ENCODE data around the gene FHIT. TPM values are rescaled to one million over a fixed set of nuclear protein-coding genes. Genes with fewer than 3 reads are reported as not detected.

Gene FHIT
- total and polyA plus RNA-seq, 10 of the 15 experiments (the other 5 are each of a cell fraction or from before 2014, with no cell fraction given): 4.2 to 14.9 (median 9.4) TPM

DNA sequence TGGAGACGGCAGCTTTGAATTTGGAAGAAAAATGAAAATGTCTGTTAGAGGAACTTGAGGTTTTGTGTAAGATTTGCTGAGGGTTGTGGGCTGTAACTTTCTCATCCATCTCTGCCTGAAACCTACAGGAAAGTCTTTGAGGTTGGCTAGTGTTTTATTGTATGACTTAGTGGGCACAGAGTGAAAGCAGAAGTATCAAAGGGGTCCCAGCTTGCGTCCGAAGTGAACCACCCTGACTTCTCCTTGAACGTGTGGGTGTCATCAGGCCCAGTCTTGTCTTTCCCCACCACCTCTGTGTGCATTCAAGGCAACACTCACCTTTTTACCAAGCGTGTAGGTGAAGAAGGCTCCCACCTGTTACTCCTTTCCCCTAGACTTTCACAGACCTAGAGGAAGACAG lies 1519.3 kb downstream of the FHIT start (continued):
- no peak for TF ChIP-seq ASH2L (IDR thresholded peaks at IDR 0.05; ENCODE audit: borderline replicate concordance, low read depth)
- TF ChIP-seq IKZF1 (conservative IDR thresholded peaks at IDR 0.05): 0 out of 2 replicates have a peak, but pooled peaks have one; percentile 46
- 0 out of 2 replicates have a peak, but pooled peaks have one; percentile 21 for TF ChIP-seq PAX5 (IDR thresholded peaks at IDR 0.05; ENCODE audit: borderline replicate concordance, low read depth, low read length)
- no peak for TF ChIP-seq RB1 (IDR thresholded peaks at IDR 0.05; ENCODE audit: borderline replicate concordance)
- TF ChIP-seq POLR2AphosphoS5 (IDR thresholded peaks at IDR 0.05; ENCODE audit: low read length): no peak
- peak; percentile 23; the same call in 1 of the 2 replicates for TF ChIP-seq BCL11A (IDR thresholded peaks at IDR 0.05; ENCODE audit: low read depth, low read length)
- TF ChIP-seq, protein P1, sequence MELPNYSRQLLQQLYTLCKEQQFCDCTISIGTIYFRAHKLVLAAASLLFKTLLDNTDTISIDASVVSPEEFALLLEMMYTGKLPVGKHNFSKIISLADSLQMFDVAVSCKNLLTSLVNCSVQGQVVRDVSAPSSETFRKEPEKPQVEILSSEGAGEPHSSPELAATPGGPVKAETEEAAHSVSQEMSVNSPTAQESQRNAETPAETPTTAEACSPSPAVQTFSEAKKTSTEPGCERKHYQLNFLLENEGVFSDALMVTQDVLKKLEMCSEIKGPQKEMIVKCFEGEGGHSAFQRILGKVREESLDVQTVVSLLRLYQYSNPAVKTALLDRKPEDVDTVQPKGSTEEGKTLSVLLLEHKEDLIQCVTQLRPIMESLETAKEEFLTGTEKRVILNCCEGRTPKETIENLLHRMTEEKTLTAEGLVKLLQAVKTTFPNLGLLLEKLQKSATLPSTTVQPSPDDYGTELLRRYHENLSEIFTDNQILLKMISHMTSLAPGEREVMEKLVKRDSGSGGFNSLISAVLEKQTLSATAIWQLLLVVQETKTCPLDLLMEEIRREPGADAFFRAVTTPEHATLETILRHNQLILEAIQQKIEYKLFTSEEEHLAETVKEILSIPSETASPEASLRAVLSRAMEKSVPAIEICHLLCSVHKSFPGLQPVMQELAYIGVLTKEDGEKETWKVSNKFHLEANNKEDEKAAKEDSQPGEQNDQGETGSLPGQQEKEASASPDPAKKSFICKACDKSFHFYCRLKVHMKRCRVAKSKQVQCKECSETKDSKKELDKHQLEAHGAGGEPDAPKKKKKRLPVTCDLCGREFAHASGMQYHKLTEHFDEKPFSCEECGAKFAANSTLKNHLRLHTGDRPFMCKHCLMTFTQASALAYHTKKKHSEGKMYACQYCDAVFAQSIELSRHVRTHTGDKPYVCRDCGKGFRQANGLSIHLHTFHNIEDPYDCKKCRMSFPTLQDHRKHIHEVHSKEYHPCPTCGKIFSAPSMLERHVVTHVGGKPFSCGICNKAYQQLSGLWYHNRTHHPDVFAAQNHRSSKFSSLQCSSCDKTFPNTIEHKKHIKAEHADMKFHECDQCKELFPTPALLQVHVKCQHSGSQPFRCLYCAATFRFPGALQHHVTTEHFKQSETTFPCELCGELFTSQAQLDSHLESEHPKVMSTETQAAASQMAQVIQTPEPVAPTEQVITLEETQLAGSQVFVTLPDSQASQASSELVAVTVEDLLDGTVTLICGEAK (IDR thresholded peaks at IDR 0.05; ENCODE audit: borderline replicate concordance): no peak
- TF ChIP-seq, protein P2, sequence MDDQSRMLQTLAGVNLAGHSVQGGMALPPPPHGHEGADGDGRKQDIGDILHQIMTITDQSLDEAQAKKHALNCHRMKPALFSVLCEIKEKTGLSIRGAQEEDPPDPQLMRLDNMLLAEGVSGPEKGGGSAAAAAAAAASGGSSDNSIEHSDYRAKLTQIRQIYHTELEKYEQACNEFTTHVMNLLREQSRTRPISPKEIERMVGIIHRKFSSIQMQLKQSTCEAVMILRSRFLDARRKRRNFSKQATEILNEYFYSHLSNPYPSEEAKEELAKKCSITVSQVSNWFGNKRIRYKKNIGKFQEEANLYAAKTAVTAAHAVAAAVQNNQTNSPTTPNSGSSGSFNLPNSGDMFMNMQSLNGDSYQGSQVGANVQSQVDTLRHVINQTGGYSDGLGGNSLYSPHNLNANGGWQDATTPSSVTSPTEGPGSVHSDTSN (IDR thresholded peaks at IDR 0.05; ENCODE audit: insufficient replicate concordance, low read depth, low read length): peak; percentile 64
- peak; percentile 57; the same call in 1 of the 2 replicates for TF ChIP-seq DPF2 (IDR thresholded peaks at IDR 0.05)
